Stimulated activated CD4-positive, alpha-beta T cell treated with anti-CD3 and anti-CD28 coated beads, Interleukin-1b, Interleukin-23, amount 100 ng/mL, for 1 hour (primary cell): ENCODE results near the gene KCNJ8.

Experiments used
- DNase-seq, 2 donors: peaks; one replicate each; pipeline ENCODE4 v3.0.0-alpha.2; 2020; ENCODE audit warnings: low read depth in 2 of 2

The KCNJ8 gene

DNA sequence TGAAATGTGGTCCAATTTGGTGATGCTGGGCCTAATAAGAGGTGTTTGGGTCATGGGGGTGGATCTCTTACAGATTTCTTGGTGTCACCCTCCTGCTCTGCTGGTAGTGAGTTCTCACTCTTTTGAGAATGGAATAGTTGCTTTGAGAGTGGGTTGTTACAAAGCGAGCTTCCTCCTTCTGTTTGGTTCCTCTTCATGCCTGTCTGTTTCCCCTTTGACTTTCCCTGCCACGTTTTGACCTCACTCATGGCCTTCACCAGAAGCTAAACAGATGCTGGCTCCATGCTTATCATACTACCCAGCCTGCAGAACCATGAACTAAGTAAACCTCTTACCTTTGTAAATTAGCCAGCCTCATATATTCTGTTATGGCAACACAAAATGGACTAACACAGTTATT, 59.1 kb downstream of the KCNJ8 start:
- no peak for DNase-seq
